ENCODE measurements around the gene GPR39. TPM values are rescaled to one million over a fixed set of nuclear protein-coding genes. Genes with fewer than 3 reads are reported as not detected.

The GPR39 gene
- polyA plus RNA-seq, 1 donor = 3.3 TPM

DNA sequence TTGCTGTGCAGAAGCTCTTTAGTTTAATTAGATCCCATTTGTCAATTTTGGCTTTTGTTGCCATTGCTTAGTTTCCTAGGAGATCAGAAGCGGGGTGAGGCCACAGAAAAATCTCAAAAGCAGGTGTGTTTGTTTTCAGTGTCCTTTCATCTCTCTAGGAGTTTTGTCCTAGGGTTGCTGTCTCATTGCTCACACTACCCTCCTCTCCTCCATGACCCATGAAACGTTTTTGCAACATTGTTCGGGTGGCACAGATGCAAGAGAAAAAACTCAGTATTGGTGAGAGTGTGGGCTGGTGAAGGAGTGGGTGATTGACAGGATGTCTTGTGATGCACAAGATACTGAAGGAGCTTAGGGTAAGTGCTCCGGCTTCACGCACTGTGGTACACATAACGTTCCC lies 149.8 kb downstream of the GPR39 start:
- no peak for DNase-seq

DNA sequence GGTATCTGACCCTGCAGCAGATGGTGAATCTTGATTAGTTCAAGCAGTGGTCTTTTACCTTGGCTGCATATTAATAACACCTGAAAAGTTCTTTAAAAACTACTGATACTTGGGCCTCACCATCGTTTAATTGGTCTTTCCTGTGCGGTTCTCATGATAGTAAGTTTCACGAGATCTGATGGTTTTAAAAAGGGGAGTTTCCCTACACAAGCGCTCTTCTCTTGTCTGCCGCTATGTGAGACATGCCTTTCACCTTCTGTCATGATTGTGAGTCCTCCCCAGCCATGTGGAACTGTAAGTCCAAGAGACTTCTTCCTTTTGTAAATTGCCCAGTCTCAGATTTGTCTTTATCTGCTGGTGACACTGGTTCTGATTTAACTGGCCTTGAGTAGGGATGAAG lies 151.1 kb downstream of the GPR39 start:
- no peak for DNase-seq

DNA sequence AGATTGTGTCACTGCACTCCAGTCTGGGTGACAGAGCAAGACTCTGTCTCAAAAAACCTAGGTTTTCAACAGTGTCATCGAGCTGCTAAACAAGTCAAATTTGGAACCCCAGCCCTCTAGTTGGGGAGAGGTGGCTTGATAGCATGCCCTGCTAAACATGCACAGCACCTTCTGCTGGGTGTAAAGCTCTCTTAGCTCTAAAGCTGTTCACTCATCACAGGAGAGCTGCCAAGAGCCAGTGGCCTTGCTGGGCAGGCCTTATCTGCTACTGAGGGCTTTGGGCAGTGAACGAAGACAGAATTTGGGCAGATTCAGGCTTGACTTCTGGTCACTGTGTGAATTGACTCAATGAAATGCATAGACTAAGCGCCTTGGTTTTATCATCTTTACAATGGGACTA lies 152.1 kb downstream of the GPR39 start:
- no peak for DNase-seq

DNA sequence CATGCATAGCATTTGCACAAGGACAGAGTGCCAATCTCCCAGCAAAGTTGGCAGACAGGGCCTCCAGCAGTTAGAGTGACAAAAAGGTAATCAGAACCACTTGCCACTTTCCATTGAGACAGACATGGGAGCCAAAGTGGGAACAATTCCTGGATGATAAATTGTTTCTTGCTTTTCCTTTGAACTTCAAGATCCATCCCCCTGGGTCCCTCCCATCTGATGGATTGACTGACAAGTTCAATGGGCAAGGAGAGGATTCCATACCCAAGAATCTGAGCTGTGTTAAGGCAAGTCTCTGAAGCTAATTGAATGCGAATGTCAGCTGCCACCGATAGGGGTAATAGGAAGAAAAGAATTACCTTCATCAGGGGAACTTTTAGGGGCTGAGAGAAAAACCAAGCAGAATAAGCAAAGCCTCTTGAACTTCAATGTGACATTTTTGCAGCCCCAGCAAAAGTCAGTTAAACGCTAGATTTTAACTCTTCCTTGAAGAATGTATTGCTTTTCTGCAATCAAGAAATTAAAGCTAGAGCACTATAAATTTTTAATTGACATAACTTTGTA lies 156.9 kb downstream of the GPR39 start:
- DNase-seq = no peak

DNA sequence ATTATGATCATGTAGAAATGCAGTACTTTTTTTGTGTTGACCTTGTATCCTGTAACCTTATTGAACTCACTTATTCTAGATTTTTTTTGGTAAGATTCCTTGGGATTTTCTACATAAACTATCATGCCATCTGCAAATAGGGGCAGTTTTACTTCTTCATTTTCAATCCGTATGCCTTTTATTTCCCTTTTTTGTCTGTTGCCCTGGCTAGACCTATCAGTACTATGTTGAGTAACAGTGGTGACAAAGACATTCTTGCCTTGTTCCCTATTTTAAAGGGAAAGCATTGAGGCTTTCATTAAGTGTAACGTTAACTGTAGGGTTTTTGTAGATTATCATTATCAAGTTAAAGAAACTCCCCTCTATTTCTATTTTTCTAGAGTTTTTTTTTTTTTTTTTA lies 161.1 kb downstream of the GPR39 start:
- no peak for DNase-seq

DNA sequence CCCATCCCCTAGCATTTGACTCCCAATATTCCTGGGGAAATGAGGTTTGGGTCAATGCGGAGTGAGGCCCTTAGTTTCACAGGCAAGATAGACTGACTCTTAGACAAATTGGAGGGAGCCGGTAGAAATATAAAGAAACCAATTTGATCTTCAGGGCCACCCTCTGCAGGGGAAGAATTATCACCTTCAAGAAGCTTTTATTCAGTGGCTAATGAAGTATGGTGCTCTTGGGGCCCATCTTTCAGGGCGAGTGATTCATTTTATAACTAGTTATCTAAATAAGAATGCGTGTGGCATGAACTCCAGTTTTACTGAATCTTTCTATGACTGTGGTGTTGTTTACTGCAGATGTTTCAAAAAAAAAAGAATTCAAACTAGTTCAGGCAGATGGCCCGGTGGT lies 165.0 kb downstream of the GPR39 start:
- DNase-seq = no peak

DNA sequence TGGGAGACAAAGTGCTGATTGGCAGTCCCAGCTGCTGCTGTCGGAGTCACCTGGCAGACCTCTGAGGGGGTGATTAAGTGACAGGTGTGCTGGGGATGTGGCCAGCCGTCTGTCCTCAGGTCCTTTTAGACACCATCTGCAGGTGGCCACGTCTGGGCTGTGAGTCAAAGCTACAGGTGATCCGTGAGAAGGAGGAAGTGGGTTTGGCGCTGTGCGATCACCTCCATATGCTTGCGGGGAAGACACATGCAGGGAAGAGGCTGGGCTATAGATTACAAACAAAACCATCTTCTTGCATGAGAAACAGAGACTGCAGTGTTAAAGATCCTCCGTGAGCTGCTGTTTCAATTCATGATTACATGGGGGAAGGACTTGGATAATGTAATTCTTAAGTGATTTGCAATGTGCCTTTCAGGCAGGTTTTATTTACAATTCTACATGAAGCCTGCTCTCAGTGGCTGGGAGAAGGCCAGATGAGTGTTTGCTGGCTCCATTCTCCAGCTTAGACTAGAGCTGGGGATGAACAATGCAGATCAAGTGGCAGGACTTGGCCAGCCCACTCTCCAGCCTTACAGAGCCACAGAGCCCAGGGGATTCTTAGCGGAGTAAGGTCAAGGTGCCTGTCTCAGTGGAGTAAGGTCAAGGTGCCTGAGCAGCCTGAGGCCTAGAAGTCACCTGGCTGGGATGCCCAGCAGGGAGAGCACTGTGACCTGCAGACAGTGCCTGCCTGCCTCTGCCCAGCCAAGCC lies 165.6 kb downstream of the GPR39 start:
- DNase-seq = no peak

DNA sequence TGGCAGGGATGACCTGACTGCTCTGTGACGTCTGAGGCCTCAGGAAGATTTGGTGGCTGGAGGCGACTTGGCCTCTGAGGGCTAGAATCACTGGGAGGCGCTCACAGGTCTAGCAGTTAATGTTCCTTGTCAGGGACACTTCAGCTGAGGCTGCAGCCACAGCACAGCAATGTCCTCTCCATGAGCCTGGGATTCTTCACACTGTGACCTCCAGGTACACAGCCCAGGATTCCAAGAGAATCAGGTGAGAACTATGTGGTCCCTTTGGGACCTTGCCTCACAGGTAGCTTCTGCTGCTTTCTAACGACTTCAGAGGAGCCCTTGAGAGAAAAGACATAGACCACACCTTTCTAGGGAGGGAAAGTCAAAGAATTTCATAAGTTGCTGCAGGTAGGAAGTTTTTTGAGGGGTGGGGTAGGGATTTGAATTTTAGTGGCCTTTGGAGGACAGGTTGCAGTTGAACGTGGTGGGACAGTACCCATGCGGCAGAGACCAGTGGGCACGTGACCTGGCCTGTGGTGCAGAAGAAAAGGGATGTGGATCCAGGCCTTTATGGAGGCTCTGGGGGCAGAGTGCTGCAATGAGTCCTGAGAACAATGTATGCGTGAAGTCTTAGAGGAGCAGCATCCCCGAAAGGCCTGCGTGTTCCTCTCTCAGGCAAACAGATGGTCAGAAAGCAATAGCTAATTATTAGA lies 167.2 kb downstream of the GPR39 start:
- DNase-seq = no peak

DNA sequence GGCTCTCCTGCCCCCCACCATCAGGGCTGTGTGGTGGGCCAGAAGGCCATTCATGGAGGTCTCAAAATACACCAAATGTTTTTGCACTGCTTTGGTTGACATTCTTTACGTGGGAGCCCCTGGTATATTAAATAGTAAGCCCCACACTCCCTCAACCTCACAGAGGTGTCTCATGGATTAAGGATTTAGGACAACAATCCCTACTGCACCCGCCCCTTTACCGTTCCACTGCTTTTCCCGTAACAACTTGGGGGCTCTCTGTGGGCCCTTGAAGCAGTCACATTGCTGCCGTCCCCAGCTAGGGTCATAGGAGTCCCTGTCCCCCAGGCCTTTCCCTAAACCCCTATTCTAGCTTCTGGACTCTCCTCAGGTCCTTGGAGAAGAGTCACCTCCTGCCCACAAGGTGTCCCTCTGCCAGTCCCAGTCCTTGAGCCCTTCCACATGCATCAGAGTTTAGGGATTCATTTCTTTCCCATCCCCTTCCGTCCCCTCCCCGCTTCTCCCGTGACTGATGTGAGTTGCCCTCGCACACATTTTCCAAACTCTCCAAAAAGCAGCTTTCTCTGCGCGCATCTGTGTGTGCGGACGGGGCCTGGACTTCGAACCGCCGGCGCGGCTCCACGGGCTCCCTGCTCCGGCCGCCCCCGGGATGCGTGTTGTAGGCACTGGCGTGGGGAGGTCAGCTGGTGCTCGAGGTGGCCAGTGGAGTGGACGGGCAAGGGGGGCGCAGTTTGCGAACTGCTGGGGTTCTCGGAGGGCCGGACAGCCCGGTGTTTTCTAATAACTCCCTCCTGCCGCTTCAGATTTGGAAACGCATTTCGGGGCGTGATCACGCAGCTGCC lies 168.6 kb downstream of the GPR39 start:
- DNase-seq = no peak

DNA sequence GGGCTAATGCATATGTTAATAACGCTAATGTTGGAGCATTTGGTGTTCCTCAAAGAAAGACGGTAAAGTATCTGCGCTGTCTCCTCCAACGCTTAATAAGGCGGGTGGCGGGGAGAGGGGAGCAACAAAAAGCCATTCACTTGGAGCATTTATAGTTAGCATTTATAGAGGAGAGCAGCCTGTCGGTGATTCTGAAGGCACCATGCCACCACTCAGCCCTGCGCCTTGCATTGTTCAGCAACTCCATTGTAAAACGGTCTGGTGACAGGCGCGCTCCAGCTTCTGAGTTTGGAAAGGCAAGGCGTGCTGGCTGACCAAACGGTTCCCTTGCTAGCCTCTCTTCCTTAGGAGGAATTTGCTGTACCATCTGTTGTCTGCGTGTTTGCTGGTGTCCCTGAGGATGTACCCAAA lies 169.5 kb downstream of the GPR39 start:
- no peak for DNase-seq

DNA sequence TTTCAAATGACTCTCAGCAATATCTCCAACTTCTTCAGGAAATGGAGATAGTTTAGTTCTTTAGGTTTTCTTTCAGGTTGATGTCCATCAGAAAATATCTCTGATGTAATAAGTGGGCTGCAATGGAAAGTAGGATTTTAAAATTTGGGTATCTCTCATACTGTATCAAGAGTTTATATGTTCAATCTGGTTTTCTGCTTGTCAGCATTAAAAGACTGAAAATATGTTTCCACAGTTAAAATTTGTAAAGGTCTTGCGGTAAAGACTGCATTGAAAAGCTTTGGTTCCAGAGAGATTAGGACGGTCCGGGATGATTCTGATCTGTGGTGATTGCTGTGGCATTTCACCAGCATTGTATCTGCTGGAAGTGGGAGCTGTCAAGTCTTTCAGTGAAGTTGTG lies 170.2 kb downstream of the GPR39 start:
- DNase-seq = no peak

DNA sequence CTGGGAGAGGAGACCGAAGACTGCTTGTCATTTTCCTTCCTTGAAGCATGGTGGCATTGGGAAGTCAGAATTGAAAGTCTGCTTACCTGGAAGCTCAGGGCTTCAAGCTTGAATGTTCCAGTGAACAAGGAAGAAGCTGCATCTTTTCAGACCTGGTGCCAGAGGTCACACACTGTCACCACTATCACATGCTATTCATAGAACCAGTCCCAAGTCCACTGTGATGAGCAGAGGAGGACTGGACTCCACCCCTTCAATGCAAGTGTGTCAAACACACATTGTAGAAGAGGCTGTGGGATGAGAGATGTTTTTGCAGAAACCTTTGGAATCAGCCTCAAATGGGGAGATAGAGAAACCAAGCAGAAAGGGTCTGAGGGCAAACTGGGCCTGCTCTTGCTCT lies 172.0 kb downstream of the GPR39 start:
- no peak for DNase-seq

DNA sequence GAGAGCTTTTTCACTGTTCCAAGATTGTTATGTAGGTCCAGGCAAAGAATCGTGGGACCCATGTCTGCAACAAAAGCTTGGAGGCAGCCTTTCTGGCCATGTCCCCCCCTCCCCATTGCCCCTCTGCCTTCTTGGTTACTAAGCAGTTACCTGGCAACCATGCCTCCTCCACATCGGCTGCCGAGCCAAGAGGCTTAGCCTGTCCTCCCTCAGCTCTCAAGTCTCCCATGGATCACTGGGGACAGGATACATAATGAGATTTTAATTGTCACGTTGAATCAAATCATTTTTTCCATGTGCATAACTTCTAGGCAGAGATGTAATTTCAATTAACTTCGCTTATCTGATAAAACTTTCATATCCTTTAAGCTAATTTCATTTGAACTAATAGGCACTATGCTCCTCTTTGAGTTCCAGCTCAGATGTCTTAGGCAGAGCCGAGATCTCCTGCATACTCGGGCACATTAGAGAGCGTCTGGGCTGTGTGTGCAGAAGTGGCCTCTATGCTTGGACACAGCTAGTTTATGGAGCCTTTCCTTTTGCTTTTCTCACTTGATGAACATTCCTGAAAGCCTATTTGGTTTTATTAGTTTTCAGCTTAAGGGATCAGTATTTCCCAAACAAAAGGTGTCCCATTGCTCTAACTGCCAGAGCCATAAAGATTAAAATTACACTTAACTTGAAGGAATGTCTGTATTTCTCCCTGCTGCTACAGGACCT lies 172.7 kb downstream of the GPR39 start:
- DNase-seq = peak; percentile 68

DNA sequence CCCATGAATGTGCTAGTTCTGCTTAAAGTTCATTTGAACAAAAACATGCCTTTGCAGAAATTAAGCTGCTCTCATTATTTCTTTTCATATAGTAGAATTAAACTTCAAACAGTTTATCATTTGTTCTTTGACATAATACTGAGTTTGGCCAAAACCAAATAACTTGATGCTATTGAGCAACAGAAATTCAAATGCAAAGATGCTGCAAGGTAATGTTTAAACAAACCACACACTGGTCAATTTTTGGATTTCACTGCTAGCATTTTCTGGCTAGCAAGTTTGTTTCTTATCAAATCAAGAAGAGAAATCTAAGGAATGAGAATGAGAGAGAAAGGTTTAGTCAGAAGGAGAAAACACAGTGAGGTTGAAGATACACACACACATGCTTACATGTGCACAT lies 173.4 kb downstream of the GPR39 start:
- no peak for DNase-seq

DNA sequence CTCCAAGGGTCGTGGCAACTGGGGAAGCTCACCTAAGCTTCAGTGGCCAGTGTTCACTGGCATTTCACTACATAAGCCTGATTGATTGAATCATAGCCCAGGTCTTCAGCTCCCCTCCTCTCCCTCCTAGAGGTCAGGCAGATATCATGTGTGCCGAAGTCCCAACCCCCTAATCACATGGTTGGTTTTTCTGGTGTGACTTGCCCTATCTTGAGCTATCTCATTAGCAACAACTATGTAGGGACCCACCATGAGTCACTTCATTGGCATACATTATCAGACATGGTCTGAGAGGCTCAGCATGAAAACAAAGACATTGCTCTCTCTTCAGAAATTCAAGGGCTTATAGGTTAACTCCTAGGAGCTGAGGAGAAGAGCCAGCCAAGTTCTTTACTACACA lies 176.6 kb downstream of the GPR39 start:
- no peak for DNase-seq

DNA sequence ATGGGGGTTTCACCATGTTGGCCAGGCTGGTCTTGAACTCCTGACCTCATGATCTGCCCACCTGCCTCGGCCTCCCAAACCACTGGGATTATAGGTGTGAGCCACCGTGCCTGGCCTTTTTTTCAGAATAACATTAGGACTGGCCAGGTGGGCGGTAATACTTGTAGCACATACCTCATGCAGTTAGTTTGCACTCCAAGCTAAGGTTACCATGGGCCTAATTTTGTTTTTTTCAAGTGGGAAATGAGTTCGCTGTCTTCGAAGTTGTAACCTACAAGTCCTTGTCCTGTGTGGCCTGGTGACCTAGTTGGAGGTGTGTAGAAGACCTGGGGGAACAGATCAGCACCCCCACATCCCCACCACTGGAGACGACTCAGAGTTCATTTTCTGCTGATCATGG lies 178.6 kb downstream of the GPR39 start:
- DNase-seq = no peak

DNA sequence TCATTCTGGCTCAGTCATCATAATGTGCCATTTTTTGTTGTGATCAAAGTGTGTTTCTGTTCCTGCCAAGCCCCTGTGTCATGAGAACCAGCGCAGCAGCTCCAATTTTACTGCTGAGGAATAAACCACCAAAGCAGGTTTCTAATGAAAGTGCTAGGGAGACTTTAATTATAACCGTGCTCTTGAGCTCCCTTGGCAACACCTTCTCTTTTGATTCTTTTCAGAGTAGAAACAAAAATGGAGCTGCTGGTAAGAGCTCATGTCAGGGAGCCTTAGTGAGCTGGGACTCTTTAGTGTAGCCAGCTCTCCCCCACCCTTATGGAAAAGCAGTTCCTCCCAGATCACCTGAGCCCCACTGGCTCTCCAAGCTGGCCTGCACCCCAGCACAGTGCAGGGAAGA lies 179.1 kb downstream of the GPR39 start:
- no peak for DNase-seq

DNA sequence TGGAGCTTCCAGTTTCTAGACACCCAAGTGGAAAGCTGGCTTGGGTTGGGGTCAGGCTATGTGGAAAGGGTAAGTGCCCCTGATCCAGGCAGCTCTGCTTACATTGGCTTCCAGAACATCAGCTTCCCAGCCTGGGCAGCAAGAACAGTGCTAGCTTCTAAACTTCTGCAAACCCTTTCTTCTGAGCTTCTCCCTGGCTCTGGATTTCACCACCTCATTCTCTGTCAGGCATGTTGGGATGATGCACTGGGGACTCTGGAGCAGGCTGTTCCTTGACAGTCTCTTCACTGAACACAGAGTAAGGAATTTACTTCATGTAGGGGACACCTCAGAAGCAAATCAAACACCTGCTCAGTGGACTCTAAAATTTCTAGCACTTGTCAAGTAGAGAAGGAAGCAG lies 180.6 kb downstream of the GPR39 start:
- no peak for DNase-seq

DNA sequence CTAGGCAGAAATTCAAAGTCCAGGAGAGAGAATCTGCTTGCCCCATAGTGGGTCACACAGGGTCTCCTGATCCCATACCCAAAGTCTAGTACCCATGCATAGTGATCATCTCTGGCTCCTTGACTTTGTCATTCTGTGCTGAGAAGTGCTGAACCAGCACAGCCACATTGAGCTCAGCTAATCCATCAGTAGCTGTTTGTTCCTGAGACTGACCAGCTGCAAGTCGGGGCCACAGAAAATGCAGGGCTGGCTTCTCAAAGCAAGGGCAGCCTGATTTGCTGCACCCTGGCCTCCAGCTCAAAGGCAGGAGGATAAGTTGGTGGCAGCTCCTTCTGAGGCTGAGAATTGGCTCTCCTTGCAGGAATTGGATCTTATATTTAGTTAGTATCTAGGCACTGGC lies 181.2 kb downstream of the GPR39 start:
- no peak for DNase-seq

DNA sequence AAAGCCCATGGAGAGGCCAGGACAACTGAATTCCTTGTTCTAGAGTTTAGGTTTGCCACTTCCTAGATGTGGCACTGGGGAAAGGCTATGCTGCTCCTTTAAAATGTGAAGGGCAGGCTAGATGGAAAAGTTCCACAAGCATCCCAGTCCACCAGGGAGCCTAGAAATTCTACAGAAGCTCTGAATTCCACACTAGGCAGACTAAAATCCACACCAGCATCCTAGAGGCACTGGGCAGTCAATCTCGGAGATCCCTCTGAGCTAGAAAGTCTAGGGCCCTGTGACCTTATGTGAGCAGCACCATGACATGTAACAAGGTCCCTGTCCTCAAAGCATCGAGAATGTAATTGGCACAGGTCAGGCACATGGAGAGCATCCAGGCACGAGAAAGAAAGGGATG lies 181.9 kb downstream of the GPR39 start:
- no peak for DNase-seq

DNA sequence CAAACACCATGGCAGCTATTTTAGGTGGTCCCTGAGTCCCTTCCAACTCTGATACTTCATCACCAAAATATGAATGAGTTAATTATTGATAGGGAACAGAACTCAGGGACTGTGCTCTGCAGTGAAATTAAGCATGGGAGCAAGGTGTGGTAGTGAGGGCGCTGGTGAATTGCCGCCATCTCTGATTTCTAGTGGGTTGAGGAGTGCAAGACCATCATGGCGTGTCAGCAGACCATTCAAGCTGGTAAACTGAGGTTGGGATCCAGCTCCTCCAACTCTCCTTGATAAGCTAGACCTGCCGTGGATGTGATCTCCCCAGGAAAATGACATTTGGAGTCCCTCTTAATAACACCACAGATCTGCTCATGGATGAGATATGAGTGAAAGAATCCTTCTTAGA lies 183.0 kb downstream of the GPR39 start:
- DNase-seq = no peak

DNA sequence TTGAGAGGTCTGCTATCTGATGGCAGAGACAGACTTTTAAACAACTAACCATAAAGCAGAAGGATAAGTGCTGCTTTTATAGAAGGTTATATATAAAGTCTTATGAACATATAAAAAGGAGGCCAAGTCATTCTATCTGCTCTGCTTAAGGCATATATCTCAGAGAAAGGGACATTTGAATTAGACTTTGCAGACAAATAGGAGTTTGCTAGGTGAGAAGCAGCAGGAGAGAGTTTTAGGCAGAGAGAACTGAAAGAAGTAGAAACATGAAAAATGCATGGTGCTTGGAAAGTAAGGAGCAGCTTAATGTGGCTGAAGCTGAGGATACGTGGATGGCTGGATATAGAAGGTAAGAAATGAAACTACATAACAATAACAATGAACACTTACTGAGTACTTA lies 188.0 kb downstream of the GPR39 start:
- DNase-seq = no peak

Data from left kidney (tissue), 2 donors.